HG03342 (cell line): ENCODE data around the gene FFAR2.
A peak's percentile ranks its signal among the peaks of the same experiment; 100 is the strongest.

ENCODE experiments used
- ATAC-seq: cut with Tn5 transposase; IDR thresholded peaks from one replicate; pipeline ENCODE4 v1.9.1; 2021; ENCODE audit warnings: mild to moderate bottlenecking, moderate library complexity; ENCODE audit not compliant: unreplicated experiment

FFAR2 gene

GRCh38 chr19:35478794-35479677, 31.0 kb downstream of the FFAR2 start:
- no peak for ATAC-seq

DNA sequence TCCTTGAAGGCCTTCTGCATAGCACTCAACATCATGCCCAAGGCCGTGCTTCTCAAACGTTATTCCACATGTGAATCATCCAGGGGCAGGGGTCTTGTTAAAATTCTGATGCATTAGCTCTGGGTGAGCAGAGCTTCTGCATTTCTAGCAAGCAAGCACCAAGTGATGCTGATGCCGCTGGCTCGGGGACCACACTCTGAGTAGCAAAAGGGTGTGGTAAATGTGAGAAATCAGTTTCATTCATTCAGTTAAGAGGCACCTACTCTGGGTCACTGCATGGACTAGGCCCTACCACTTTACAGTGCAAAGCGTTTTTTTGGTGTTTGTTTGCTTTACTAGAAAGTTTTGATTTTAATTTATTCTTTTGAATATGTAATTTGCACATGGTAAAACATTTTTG, 35.0 kb downstream of the FFAR2 start:
- ATAC-seq = no peak

DNA sequence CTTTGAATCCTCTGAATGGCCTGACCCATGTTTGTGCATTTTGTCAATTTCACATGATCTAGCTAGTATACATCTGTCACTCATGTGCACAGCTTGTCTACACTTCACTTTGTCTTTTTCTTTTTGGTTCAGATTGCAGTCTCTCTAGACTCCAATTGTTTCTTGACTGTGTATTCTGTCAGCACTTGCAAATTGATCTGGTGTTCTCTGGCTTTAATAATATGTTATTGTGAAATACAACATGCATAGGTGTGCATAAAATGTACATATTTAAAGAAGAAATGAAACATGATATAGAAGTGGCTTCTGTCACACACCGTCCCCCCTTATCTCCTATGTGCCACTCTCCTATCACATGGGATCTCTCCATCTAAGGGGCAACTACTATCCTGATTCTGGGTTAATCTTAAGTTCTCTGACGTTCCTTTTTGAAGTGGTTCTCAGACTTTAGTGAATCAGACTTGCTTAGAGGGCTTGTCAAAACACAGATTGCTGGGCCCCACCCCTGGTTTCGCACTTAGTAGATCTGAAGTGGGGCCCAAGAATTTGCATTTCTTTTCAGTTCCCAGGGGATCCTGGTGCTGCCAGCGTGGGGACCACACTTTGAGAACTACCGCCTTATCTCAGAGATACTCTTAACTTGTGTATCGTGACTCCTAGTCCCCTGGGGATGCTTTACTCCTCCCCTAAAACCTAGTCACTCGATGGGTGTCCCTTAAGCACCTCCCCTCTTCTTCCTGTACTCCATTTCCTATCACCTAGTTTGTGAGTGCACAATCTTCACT, 36.4 kb downstream of the FFAR2 start:
- ATAC-seq = peak; percentile 82

- ATAC-seq = no peak
These were observed 38.2 kb downstream of the FFAR2 start for GRCh38 chr19:35486268-35486708.

- ATAC-seq = no peak
These were observed 39.7 kb downstream of the FFAR2 start for GRCh38 chr19:35487656-35488182.

GRCh38 chr19:35488677-35489076, 40.6 kb downstream of the FFAR2 start:
- no peak for ATAC-seq

DNA sequence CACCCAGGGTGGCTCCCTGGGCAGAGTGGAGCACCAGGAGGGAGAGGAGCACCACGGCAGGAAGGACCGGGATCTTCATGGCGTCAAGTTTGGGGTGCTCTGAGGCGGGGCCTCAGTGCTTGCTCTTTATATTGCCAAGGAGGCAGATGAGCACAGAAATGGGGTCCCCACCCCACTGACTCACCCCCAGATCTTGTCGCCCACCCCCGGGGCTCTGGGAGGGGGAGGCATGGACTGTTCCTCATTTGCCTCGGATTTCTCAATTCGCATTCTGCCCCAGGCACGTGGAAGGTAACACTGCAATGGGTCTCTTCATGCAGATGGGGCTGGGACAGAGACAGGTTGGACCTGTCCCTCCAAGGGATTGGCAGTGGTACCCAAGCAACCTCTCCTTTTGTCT, 42.3 kb downstream of the FFAR2 start, which contains the start of gene KRTDAP:
Gene KRTDAP, minus strand, starts transcription at position 101 of the 400 bp plus-strand sequence. Its CDS starts 22 bp downstream, at position 79.
- ATAC-seq = no peak

DNA sequence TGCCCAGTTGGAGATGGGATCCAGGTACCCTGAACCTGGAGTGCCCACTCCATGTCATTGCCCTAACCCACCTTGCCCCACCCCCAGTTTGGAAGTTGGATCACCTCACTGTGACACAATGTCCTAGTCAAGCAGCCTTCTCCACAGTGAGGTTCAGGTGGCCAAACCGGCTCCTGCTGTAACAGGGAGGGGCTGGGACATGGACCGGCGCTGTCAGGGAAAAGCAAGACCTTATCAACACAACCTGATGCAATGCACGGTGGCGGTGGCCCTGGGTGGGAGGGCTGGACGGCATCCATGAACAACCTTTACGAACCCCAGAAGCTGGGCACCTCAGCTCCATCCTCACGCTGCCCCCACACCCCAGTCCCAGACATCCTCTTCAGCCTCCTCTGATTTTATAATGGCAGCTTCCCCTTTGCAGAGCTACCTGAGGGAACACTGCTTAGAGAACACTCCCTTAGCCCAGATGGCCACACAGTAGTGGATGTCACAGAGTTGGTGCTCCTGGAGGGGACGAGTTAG, 43.8 kb downstream of the FFAR2 start:
- ATAC-seq = no peak

GRCh38 chr19:35493971-35494370, 45.9 kb downstream of the FFAR2 start:
- no peak for ATAC-seq

GRCh38 chr19:35495107-35496064, 47.3 kb downstream of the FFAR2 start:
- ATAC-seq = no peak

- ATAC-seq = no peak
These were observed 49.3 kb downstream of the FFAR2 start for GRCh38 chr19:35497406-35497805.

DNA sequence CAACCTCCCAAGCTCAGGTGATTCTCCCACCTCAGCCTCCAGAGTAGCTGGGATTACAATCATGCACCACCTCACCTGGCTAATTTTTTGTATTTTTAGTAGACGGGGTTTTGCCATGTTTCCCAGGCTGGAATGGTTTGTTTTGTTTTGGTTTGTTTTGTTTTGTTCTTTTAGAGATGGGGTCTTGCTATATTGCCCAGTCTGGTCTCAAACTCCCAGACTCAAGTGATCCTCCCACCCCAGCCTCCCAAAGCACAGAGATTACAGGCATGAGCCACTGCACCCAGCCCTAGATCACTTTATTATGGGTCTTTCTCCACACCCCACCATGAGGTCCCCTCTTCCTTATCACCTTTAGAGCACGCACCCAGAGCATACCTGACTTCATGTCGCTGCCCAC, 50.2 kb downstream of the FFAR2 start:
- no peak for ATAC-seq

DNA sequence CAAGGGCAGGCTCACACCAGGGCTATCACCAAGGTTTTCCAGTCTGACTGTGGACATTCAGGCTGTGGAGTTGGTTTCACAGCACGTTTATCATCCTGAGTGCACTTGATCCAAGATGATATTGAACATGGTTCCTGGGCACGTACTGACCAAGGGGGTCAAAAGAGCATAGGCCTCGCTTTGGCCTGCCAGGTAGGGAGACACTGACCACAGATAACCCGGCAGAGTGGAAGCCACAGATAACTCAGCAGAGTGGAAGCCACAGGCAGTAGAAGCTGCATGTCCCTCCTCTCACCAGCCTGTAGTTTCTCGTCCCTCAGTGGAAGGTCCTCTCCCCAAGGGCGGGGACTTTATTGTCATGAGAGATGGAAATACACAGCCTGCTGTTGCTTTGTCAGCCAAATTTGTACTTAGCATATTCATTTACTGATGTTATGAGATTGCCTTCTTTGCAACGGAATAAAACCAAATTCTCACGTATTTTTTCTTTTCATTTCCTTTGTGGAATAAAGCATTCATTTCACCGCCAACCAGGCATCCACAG, 51.0 kb downstream of the FFAR2 start:
- no peak for ATAC-seq

- no peak for ATAC-seq
These were observed 52.6 kb downstream of the FFAR2 start for GRCh38 chr19:35500611-35501010.
